Left renal pelvis (tissue), 4 donors: Measurements from ENCODE around the gene TNFAIP8L1. TPM values are rescaled to one million over a fixed set of nuclear protein-coding genes. Genes with fewer than 3 reads are reported as not detected.

Experiments
- DNase-seq, 4 donors: peaks; one replicate each; pipeline ENCODE4 v3.0.0-alpha.2; 2013; ENCODE audit warnings: low read depth in 4 of 4, low spot score in 3 of 4
- polyA plus RNA-seq, 4 donors: library from polyadenylated mRNA; unstranded; fragments of 120-200 nt; gene quantifications; one replicate each; pipeline ENCODE4 v1.2.1, GENCODE V29; 2013; ENCODE audit not compliant: insufficient read length in 4 of 4

Gene TNFAIP8L1
- polyA plus RNA-seq, 4 donors = 9.4 to 15.4 (median 10.8) TPM

DNA sequence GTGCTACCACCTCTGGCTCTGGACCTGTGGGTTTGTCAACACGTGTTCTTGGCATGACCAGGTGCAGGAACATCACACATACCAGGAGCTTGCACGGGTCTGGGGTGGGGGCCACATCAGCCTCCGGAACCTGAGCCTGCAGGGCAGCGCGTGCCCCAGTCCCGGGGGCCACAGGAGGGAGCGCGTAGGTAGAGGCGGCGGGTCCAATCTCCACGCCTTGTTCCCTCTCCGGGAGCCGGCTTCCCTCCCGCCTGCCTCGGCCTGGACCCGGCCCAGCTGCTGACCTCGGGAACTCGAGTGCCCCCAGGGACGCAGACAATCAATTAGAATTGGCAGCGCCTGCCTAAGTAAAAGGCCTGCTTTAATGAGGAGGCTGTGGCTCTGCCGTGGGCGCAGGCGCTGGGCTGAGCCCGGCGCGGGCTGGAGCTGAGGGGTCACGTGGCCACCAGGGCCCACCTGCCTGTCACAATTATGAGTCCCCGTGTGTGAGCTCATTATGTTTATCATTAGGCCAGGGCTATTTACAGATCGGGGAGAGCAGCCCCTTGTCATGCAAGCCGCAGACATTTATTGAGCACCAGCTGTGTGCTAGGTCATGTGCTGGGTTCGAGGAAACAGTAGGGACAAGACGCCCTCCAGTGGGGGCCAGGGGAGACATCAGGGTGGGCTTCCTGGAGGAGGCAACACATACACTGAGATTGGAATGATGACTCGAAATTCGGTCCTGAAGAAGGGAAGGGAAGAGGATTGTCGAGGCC lies 32.2 kb upstream of the TNFAIP8L1 start:
- peak in 3 of 4 donors; percentile 35 to 52 (median 38) for DNase-seq

- no peak for DNase-seq
Measured at GRCh38 chr19:4609878-4610511, 29.3 kb upstream of the TNFAIP8L1 start.

GRCh38 chr19:4613254-4613751 lies 26.0 kb upstream of the TNFAIP8L1 start:
- no peak for DNase-seq

DNA sequence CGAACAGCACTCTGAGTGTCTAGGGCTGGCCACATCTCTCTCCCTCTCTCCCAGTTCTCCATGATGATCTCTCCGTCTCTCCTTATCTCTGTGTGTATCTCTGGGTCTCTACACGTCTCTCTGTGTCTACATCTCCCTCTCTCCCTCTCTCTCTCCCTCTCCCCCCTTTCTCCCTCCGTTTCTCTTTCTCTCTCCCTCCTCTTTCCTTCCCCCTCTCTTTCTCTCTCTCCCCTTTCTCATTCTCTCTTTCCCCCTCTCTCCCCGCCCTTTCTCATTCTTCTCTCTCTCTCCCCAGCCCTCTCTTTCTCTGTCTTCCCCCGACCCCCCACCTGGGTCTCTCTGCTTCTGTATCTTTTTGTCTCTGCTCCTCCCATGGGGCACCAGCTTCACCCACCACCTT lies 21.3 kb upstream of the TNFAIP8L1 start:
- no peak for DNase-seq

DNA sequence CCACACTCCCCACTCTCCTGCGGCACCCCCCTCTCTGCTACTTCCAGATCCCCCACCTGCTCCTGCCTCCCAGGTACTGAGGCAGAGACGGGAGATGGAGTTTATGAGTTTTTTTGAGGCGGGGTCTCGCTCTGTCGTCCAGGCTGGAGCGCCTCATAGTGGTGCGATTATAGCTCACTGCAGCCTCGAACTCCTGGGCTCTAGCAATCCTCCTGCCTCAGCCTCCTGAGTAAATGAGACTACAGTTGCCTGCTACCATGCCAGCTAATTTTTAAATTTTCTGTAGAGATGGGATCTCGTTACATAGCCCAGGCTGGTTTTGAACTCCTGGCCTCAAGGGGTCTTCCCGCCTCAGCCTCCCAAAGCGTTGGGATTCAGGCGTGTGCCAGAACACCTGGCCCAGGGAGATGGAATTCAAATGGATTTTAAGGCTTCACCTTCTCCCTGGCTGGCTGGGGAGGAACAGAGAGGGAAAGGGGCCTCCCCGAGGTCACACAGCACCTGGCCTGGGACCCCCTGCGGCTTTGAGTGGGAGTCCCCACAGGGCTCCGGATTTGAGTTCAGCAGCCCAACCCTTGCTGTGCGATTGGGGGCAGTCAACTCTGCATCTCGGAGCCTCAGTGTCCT lies 19.5 kb upstream of the TNFAIP8L1 start:
- no peak for DNase-seq

GRCh38 chr19:4620675-4621074 lies 18.6 kb upstream of the TNFAIP8L1 start:
- DNase-seq = no peak

GRCh38 chr19:4622695-4623421 lies 16.5 kb upstream of the TNFAIP8L1 start:
- DNase-seq = no peak

DNA sequence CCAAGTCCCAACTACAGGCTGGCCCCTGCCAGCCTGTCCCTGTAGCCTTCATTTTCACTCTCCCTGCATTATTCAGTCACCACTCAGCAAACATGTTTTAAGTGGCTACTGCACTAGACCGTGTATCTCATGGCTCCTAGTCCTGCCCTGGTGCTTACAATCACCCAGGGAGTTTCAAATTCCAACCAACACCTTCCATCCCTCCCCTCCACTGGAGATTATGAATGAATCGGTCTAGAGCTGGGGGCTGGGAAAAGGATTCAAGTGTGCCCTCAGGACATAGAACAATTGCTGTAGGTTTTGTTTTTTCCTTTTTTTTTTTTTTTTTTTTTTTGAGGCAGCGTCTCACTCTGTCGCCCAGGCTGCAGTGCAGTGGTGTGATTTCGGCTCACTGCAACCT lies 15.0 kb upstream of the TNFAIP8L1 start:
- DNase-seq = no peak

- no peak for DNase-seq
Measured at GRCh38 chr19:4624733-4625362, 14.5 kb upstream of the TNFAIP8L1 start.

- no peak for DNase-seq
Measured at GRCh38 chr19:4633140-4633967, 6.0 kb upstream of the TNFAIP8L1 start.

- no peak for DNase-seq
Measured at GRCh38 chr19:4635754-4636116, 3.6 kb upstream of the TNFAIP8L1 start.

DNA sequence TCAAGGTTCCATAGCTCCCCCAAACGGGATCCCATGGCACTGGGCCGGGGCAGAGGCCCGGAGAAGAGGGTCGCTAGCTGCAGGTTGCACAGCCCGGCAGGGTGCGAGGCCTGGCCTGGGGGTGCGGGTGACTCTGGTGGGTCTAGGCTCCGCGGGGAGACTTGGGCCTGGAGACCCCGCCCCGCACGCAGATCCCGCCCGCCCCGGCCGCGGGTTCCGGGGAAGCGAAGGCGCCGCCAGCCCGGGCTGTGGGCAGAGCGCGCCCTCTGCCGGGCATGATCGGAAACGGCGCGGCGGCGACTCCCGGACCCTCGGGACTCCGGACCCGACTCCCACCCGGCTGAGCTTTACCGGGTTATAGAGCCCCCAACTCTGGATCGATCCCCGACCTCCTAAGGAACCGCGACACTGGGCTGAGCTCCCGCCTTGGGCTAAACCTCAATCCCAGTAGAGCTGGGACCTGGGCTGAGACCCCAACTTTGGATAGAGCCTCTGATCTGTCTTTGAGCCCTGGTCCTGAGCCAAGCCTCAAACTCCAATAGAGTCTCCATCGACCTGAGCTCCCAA lies 3.1 kb upstream of the TNFAIP8L1 start:
- peak in 1 of 4 donors; percentile 39 for DNase-seq

DNA sequence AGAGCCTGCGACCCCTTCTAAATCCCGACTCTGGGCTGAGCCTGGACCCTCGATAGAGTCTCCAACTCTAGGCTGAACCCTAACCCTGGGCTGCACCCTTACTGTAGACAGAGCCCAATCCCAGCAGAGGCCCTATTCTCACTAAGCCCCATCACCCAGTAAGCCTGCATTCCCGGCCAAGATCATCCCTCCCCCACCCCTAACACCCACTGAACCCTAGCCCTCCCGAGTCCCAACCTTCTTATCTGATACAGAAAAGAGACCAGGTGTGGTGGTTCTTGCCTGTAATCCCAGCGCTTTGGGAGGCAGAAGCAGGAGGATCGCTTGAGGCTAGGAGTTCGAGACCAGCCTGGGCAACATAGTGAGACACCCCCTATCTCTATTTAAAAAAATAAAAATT lies 2.6 kb upstream of the TNFAIP8L1 start:
- no peak for DNase-seq

GRCh38 chr19:4638317-4638716 lies 999 bp upstream of the TNFAIP8L1 start:
- no peak for DNase-seq

DNA sequence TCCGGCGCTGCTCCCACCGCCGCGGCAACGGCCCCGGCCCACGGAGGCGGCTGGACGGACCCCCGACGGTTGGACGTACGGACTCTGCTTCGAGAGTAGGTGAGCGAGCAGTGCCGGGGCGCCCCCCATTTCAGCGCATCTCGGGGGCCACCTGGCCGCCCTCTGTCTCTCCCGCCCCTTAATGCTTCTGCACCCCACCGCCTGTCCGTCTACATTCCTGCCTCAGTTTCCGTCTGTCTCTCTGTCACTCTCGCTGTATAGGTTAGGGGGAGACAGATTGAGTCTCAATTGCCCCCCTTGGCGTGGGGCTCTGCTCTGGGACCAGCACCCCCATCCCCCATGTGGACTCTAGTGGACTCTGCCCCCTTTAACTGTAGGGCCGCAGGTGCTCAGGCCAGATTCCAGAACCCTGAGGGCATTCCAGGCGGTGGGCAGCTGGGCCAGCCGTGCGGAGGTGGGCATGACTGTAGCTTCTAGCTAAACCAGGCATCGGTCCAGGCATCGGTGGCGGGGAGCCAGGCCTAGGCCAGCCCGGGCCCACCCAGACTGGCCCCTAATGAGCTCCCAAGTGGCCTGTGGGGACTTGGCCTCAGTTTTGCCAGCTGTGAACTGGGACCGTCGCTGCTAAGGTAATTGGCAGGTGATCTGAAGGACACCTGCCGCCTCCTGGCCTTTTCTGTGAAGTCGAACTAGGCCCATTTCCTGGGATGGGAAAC lies 373 bp downstream of the TNFAIP8L1 start:
- no peak for DNase-seq

DNA sequence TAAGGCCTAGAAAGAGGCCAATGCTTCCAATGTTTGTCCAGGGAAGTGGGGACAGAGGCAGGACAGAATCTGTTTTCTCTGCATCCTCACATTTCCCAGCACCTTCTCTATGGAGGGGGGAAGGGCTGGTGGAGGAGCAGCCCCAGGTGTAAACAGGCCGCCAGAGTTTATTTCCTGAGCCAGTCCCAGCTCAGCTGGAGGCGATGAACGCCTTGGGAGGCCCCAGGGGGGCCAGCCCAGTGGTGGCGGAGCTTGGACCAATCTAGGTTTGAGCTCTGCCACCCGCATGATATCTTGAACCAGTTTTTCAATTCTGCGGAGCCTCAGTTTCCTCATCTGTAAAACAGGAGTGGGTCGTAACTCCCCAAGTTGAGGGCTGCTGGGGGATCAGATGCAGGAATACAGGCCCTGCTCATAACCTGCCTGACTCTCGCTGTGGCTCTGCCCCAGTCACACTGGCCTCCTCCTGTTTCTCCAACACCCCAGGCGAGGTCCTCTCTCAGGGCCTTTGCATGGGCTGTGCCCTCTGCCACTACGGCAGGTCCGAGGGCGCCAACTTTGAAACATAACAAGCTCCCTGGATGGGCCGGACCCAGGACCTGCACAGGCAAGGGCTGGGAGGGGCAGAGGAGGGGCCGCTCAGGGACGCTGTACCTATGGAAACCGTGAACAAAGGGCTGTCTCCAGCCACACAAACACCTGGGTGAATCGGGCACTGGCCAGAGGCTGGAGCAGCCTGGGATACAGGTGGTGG lies 1.1 kb downstream of the TNFAIP8L1 start:
- no peak for DNase-seq

GRCh38 chr19:4641132-4641531 lies 1.8 kb downstream of the TNFAIP8L1 start:
- DNase-seq = no peak

GRCh38 chr19:4642625-4643024 lies 3.3 kb downstream of the TNFAIP8L1 start:
- DNase-seq = no peak
